HAP-1 (cell line): ENCODE results near the gene GMEB2.
"Not testable (repeated sequence)": the region's sequence is repeated elsewhere in the genome, so short reads cannot be mapped to it uniquely, and the experiment has no call there.

Experiments
- DNase-seq, 2 experiments: peaks; one replicate each; pipeline ENCODE4 v3.0.0-alpha.2; 2016 to 2020; ENCODE audit warnings: low spot score in 2 of 2
- H3K27me3 ChIP-seq: fragments of 250-450 bp; sonication (Bioruptor Pico); 2 replicates; pipeline ENCODE4 v1.5.1; 2020; ENCODE audit warnings: low read depth, mild to moderate bottlenecking, moderate library complexity
- H3K36me3 ChIP-seq: fragments of 250-450 bp; sonication (Bioruptor Pico); replicated peaks from 2 replicates; pipeline ENCODE4 v1.5.1; 2020; ENCODE audit warnings: mild to moderate bottlenecking
- H3K4me1 ChIP-seq: fragments of 250-450 bp; sonication (Bioruptor Pico); 2 replicates; pipeline ENCODE4 v1.5.1; 2020; ENCODE audit warnings: mild to moderate bottlenecking
- H3K4me3 ChIP-seq: fragments of 250-450 bp; sonication (Bioruptor Pico); 2 replicates; pipeline ENCODE4 v1.5.1; 2020; ENCODE audit warnings: mild to moderate bottlenecking, moderate library complexity
- H3K9me3 ChIP-seq: fragments of 250-450 bp; sonication (Bioruptor Pico); 2 replicates; pipeline ENCODE4 v1.5.1; 2020; ENCODE audit warnings: mild to moderate bottlenecking, moderate library complexity
- in situ Hi-C: fragments of 300-500 bp; cut with MboI; formaldehyde crosslinking; loops from 3 replicates; pipeline ENCODE4 v1.14.3; 2020; ENCODE audit warnings: low sequenced_read_pairs, inconsistent platforms, mixed read lengths

GMEB2 gene

GRCh38 chr20:63622096-63622495 is 4.8 kb downstream of the GMEB2 start:
- in situ Hi-C loops: no loop called here
- H3K36me3 ChIP-seq: peaks cover 12% of the 10 kb centered on the region
- H3K9me3 ChIP-seq: no peaks in the 10 kb centered on the region
- peaks cover 6% of the 10 kb centered on the region for H3K4me1 ChIP-seq
- H3K4me3 ChIP-seq: no peak overlapping the region
- no peak for DNase-seq
- no peaks in the 10 kb centered on the region for H3K27me3 ChIP-seq

- no peak for DNase-seq
- H3K4me3 ChIP-seq: no peak overlapping the region
- in situ Hi-C loops: no loop called here
- H3K36me3 ChIP-seq: peaks cover 18% of the 10 kb centered on the region
- no peaks in the 10 kb centered on the region for H3K9me3 ChIP-seq
- H3K27me3 ChIP-seq: no peaks in the 10 kb centered on the region
- peaks cover 6% of the 10 kb centered on the region for H3K4me1 ChIP-seq
These were observed 5.9 kb downstream of the GMEB2 start for GRCh38 chr20:63620991-63621390.

- Histone ChIP-seq H3K9me3 (no peaks in the 10 kb centered on the region), H3K4me1 (no peaks in the 10 kb centered on the region), H3K27me3 (no peaks in the 10 kb centered on the region), H3K4me3 (no peak overlapping the region), H3K36me3 (peaks cover 24% of the 10 kb centered on the region)
- in situ Hi-C loops: no loop called here
- DNase-seq: no peak
These were observed 7.4 kb downstream of the GMEB2 start for GRCh38 chr20:63619505-63619904.

GRCh38 chr20:63619086-63619485 is 7.8 kb downstream of the GMEB2 start:
- in situ Hi-C loops: no loop called here
- no peak for DNase-seq
- no peaks in the 10 kb centered on the region for H3K4me1 ChIP-seq
- H3K27me3 ChIP-seq: no peaks in the 10 kb centered on the region
- no peaks in the 10 kb centered on the region for H3K9me3 ChIP-seq
- H3K4me3 ChIP-seq: no peak overlapping the region
- peaks cover 24% of the 10 kb centered on the region for H3K36me3 ChIP-seq

- H3K36me3 ChIP-seq: peaks cover 29% of the 10 kb centered on the region
- no peak overlapping the region for H3K4me3 ChIP-seq
- H3K9me3 ChIP-seq: no peaks in the 10 kb centered on the region
- in situ Hi-C loops: no loop called here
- H3K4me1 ChIP-seq: no peaks in the 10 kb centered on the region
- no peaks in the 10 kb centered on the region for H3K27me3 ChIP-seq
- DNase-seq: no peak
These were observed 8.5 kb downstream of the GMEB2 start for GRCh38 chr20:63618291-63618980.

- H3K4me3 ChIP-seq: no peak overlapping the region
- peaks cover 29% of the 10 kb centered on the region for H3K36me3 ChIP-seq
- no peaks in the 10 kb centered on the region for H3K9me3 ChIP-seq
- in situ Hi-C loops: no loop called here
- no peaks in the 10 kb centered on the region for H3K4me1 ChIP-seq
- no peak for DNase-seq
- no peaks in the 10 kb centered on the region for H3K27me3 ChIP-seq
These were observed 9.0 kb downstream of the GMEB2 start for GRCh38 chr20:63617876-63618265.

- no peak for DNase-seq
- Histone ChIP-seq H3K9me3 (no peaks in the 10 kb centered on the region), H3K4me1 (no peaks in the 10 kb centered on the region), H3K27me3 (no peaks in the 10 kb centered on the region), H3K36me3 (peaks cover 29% of the 10 kb centered on the region), H3K4me3 (no peak overlapping the region)
- in situ Hi-C loops: no loop called here
These were observed 9.6 kb downstream of the GMEB2 start for GRCh38 chr20:63617092-63617875.

- peaks cover 25% of the 10 kb centered on the region for H3K36me3 ChIP-seq
- in situ Hi-C loops: not testable (repeated sequence)
These were observed 12.9 kb downstream of the GMEB2 start for GRCh38 chr20:63613863-63614594.

GRCh38 chr20:63612276-63612931 is 14.5 kb downstream of the GMEB2 start:
- H3K4me1 ChIP-seq: no peaks in the 10 kb centered on the region
- no peaks in the 10 kb centered on the region for H3K9me3 ChIP-seq
- in situ Hi-C loops: no loop called here
- H3K36me3 ChIP-seq: peaks cover 18% of the 10 kb centered on the region
- no peak for DNase-seq
- no peaks in the 10 kb centered on the region for H3K27me3 ChIP-seq
- no peak overlapping the region for H3K4me3 ChIP-seq

More at GRCh38 chr20:63613863-63614594, 12.9 kb downstream of the GMEB2 start:
- not testable (repeated sequence) for H3K4me1 ChIP-seq, H3K4me3 ChIP-seq, H3K9me3 ChIP-seq, H3K27me3 ChIP-seq, DNase-seq

- in situ Hi-C loops: no loop called here
- peaks cover 14% of the 10 kb centered on the region for H3K36me3 ChIP-seq
These were observed 15.3 kb downstream of the GMEB2 start for GRCh38 chr20:63611646-63612045.

DNA sequence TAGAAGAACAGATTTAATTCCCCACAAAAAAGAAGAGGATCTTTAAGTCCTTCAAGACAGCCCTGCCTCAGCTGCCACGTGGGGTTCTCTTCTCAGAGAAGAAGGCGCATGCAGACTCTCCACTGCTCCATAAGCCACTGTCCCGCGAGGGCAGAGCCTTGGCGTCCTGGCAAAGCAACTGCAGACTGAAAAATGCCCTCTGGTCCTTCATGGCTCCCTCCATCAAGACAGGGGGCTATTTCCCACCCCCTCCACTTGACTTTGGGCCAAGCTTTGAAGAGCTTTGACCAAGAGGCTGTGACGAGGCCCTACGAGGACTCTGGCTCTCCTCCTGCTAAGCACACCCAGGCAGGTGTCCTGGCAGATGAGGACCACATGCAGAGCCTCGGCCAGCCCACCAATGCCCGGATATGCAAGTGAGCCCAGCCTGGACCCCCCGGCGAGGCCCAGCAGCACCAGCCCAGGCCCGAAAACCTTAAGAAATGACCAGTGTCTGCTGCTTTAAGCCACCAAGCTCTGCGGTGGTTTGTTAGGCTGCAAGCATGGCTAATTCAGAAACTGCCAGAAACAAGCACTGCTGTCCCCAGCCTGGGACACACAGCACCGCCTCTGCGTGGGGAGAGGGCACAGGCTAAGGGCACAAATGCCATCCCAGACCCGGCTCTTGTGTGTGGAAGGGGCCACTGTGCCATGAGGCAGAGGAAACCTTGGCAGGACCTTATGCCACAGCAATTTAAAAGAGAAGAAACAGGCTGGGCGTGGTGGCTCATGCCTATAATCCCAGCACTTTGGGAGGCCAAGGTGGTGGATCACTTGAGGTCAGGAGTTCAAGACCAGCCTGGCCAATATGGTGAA is 16.1 kb downstream of the GMEB2 start:
- in situ Hi-C loops: no loop called here
- Histone ChIP-seq H3K27me3 (no peaks in the 10 kb centered on the region), H3K9me3 (no peaks in the 10 kb centered on the region), H3K4me3 (no peak overlapping the region), H3K4me1 (no peaks in the 10 kb centered on the region), H3K36me3 (peaks cover 11% of the 10 kb centered on the region)
- no peak for DNase-seq

More at GRCh38 chr20:63611646-63612045, 15.3 kb downstream of the GMEB2 start:
- Histone ChIP-seq H3K27me3 (no peaks in the 10 kb centered on the region), H3K9me3 (no peaks in the 10 kb centered on the region), H3K4me1 (no peaks in the 10 kb centered on the region), H3K4me3 (no peak overlapping the region)
- DNase-seq: no peak

DNA sequence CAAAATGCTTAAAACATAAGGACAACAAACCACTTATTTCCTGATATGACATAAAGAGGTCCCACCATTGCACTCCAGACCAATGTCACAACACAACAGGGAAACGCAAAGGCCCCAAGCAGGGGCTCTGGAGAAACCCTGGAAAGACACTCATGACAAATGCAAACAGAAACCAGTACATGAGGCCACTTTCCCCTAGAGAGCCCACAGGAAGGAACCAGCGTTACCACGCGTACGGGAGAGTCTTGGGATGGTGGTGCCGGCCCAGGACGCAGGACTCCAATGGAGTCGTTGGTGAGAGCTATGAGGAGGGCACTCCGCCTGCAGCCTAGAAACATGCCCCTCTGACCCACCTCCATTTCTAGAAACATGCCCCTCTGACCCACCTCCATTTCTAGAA is 20.2 kb downstream of the GMEB2 start:
- no peak for DNase-seq
- H3K4me1 ChIP-seq: no peaks in the 10 kb centered on the region
- no peaks in the 10 kb centered on the region for H3K27me3 ChIP-seq
- in situ Hi-C loops: no loop called here
- no peaks in the 10 kb centered on the region for H3K9me3 ChIP-seq
- H3K4me3 ChIP-seq: no peak overlapping the region
- peaks cover 18% of the 10 kb centered on the region for H3K36me3 ChIP-seq

DNA sequence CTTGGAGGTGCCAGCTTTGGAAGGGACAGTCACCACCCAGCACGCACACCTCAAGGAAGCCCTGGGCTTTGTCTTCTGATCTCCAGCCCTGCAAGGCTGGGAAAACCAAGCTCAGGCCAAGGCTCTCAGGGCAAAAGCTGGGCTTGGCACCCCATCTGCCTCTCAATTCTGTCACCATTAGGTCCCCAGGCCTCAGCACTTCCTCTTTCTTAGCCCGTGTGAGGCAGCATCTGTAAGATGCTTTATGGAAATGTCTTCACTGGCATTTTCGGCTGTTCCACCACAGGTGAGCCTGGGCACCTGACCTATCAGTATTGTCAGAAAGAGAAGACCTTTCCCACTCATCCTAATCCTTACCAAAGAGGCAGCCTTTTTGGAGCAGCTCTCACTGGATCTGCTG is 24.6 kb downstream of the GMEB2 start:
- in situ Hi-C loops: no loop called here
- peaks cover 38% of the 10 kb centered on the region for H3K36me3 ChIP-seq

More for the DNA sequence above, 24.6 kb downstream of the GMEB2 start:
- no peaks in the 10 kb centered on the region for H3K27me3 ChIP-seq
- H3K4me1 ChIP-seq: no peaks in the 10 kb centered on the region
- DNase-seq: no peak
- no peak overlapping the region for H3K4me3 ChIP-seq
- H3K9me3 ChIP-seq: no peaks in the 10 kb centered on the region
